Amniotic stem cell (primary cell): ENCODE data around the gene BANP.
"Not testable (repeated sequence)": the region's sequence is repeated elsewhere in the genome, so short reads cannot be mapped to it uniquely, and the experiment has no call there.

Source experiments
- DNase-seq: peaks from one replicate; lab custom pipeline; 2025; lab: John Stamatoyannopoulos, UW

Gene BANP

GRCh38 chr16:88016386-88016785, 65.2 kb downstream of the BANP start:
- DNase-seq = not testable (repeated sequence)

- no peak for DNase-seq
Measured at GRCh38 chr16:88016964-88017363, 65.7 kb downstream of the BANP start.

DNA sequence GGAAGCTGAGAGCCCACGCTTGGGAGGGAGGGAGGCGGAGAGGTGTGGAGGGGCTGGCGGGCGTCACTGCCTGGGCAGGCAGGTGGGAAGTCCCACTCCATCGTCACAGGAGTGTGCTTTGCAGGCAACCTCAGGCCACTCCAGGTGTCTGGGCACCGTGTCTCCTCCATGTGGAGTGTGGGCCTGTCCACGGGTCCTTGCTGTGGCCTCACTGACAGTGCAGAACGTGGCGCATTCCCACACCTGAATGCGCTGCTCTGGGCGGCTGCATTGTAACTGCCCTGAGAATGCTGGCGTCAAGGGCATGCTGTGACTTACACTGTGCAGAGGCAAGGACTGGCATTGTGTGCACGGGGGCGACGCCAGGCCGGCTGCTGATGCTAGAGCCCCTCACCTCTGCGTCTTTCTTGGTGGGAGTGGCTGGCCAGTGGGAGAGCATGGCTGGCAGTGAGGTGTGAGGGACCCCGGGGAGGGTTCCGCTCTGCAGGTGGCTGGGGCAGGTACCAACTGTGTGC, 66.4 kb downstream of the BANP start:
- no peak for DNase-seq

- DNase-seq = not testable (repeated sequence)
Measured at GRCh38 chr16:88018382-88018781, 67.1 kb downstream of the BANP start.

- not testable (repeated sequence) for DNase-seq
Measured at GRCh38 chr16:88019041-88019820, 68.0 kb downstream of the BANP start.

DNA sequence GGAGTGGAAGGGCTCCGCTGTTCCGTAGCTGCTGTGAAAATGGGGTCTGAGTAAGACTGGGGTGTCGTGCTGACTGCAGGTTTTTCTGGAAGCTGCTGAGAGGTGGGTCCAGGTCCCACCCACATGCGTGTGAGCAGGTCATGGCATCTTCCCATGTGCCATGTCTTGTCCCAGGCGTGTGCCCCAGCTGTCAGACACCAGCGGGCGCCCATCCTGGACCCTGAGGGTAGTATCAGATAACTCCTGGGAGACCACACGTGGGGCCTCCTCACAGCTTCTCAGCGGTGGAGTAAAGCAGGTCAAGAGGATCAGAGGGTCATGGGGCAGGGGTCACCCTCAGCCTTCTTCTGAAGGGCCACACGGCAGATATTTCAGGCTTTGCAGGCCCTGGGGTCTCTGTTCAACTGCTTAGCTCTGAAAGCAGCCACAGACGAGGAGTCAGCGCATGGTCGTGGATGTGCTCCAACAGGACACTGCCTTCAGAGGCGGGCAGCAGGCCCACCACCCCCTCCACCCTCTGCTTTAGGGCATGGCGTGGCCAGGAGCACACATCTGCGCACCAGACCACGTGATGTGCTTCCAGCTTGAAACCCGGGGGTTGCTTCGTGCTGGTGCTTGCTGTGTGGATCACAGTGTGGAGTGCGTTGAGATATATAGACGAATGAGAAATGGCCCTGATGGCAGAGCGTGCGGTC, 68.7 kb downstream of the BANP start:
- DNase-seq = no peak

GRCh38 chr16:88020516-88020885, 69.3 kb downstream of the BANP start:
- no peak for DNase-seq

GRCh38 chr16:88021041-88021970, 70.1 kb downstream of the BANP start:
- not testable (repeated sequence) for DNase-seq

- DNase-seq = no peak
Measured at GRCh38 chr16:88022076-88023042, 71.1 kb downstream of the BANP start.

DNA sequence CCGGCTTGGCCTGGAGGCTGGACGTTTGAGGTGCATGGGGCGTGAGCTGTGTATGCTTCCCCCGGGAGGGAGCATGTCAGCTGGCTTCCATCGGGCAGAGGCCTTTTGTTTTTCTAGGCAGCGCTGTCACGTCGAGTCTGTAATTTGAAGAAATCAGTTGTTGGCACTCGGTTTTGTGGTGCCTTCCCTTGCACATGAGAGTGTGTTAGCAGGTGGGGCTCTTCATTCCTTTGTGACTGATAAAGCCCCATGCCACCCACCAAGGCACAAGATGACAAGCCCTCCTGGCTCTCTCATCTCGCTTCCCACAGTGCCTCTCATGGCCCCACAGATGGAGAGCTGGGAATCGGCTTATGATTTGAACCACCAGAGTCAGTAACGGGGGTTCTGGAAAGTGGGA, 72.1 kb downstream of the BANP start:
- DNase-seq = no peak

GRCh38 chr16:88023786-88024185, 72.6 kb downstream of the BANP start:
- DNase-seq = no peak

- not testable (repeated sequence) for DNase-seq
Measured at GRCh38 chr16:88024491-88025085, 73.4 kb downstream of the BANP start.

- peak; percentile 29 for DNase-seq
Measured at GRCh38 chr16:88025086-88025492, 73.9 kb downstream of the BANP start.

- DNase-seq = not testable (repeated sequence)
Measured at GRCh38 chr16:88025828-88026555, 74.8 kb downstream of the BANP start.

DNA sequence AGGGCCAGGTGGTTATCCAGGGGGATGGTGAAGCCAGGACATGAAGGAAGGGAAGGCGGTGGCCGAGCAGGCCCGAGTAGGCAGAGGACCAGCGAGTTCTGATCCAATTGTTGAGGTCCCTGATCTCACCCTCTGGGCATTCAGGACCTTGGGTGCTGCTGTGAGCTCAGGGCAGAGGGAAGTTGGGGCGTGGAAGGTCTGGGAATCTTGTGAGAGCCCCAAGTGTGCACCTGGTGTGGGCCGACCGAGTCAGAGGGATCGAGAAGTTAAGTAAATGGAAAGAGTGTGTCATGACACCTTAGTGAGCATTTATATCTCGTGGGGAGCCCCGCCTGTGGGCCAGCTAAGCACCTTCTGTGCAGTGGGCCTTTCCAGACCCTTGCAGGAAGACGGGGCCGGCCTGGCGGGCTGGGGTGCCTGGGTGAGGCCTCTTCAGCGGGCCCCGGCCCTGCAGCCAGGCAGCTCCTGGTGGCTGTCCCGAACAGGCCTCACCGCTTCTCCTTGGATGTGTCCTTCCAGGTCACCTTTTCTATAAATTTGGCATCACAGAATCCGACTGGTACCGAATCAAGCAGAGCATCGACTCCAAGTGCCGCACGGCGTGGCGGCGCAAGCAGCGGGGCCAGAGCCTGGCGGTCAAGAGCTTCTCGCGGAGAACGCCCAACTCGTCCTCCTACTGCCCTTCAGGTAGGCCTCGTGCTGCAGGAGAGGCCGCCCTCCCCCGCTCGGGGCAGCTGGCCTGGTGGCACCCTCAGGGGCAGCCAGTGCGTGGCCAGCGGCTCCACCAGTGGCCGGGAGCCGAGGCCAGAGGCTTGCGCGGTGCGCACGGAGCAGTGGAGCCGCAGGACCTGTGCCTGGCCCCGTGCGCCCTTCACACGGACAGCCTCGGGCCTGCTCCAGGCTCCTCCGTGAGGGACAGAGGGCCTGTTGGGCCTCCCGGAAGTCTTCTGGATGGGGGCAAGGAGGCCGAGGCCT, 76.0 kb downstream of the BANP start:
- no peak for DNase-seq

- DNase-seq = not testable (repeated sequence)
Measured at GRCh38 chr16:88028177-88028930, 77.1 kb downstream of the BANP start.

DNA sequence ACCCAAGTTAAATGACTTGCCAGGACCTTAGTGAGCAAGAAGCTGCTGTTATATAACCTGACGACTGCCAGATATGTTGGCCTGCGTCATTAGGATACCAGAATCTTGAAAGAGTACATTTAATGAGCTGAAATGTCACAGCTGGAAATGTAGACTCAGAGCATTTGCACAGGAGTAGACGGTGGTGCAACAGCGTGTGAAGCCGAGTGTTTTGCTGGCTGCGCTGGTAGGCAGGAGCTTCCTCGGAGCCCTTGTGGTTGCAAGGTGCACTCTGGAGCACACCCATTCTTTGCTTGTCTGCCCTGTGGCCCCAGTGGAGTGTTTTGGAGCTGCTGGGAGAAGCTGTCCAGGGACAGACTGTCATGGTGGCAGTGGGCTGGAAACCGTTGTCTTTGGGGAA, 79.3 kb downstream of the BANP start:
- DNase-seq = no peak

DNA sequence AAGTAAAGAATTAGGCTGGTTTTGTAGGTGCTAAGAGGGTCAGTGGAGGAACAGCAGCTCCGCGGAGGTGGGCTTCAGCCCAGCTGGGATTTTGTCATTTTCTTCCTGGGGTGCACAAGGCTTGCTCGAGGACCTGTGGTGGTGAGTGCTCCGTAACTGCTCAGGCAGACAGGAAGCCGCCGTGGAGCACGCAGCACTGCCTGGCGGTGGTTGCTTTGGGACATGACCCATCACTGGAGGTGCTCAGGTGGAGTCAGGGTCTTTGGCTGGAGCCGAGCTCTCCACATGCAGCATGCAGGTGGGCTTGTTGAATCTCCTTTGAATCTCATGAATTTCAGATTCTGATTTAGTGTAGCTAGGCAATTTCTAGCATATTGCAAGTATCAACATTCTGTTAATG, 79.7 kb downstream of the BANP start:
- not testable (repeated sequence) for DNase-seq
